Measurements from ENCODE around the gene EGLN2. TPM values are rescaled to one million over a fixed set of nuclear protein-coding genes. Genes with fewer than 3 reads are reported as not detected.
A peak's percentile ranks its signal among the peaks of the same experiment; 100 is the strongest.
"Not testable (repeated sequence)": the region's sequence is repeated elsewhere in the genome, so short reads cannot be mapped to it uniquely, and the experiment has no call there.

Gene EGLN2
- total RNA-seq, 1 donor from 2014 or later: 65.8 TPM

DNA sequence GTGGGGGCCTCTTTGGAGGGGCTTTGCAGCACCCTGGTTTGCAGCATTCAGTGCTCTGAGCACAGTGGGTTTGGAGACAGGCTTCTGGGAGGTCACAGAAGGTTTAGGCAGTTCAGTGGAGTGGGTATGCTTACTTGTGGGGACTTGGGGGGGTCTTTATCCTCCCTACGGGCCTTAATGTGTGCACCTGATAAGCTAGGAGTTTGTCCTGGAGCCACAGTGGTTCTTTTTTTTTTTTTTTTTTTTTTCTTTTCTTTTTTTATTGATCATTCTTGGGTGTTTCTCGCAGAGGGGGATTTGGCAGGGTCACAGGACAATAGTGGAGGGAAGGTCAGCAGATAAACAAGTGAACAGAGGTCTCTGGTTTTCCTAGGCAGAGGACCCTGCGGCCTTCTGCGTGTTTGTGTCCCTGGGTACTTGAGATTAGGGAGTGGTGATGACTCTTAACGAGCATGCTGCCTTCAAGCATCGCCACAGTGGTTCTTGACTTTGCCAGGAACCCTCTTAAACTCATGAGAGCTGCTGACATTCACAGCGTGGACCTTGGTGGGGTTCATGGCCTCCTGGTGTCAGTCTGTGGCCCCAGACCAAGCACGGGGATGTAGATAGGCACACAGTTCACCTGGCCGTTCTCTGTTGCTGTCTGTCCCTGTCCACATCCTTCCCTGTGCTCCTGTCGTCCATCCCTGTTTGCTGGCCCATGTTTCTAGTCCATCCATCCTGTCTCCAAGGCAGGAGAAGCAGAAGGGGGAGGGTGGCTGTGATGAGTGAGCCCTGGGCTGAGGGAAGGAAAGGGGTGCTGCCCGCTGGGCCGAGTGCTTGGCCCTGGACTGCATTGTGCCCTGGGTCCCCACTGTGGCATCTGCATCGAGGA is 2.7 kb downstream of the EGLN2 start:
- DNase-seq (ENCODE audit: low read depth): no peak

- DNase-seq (ENCODE audit: low read depth): no peak
Observed at GRCh38 chr19:40802300-40803169, 3.5 kb downstream of the EGLN2 start.

DNA sequence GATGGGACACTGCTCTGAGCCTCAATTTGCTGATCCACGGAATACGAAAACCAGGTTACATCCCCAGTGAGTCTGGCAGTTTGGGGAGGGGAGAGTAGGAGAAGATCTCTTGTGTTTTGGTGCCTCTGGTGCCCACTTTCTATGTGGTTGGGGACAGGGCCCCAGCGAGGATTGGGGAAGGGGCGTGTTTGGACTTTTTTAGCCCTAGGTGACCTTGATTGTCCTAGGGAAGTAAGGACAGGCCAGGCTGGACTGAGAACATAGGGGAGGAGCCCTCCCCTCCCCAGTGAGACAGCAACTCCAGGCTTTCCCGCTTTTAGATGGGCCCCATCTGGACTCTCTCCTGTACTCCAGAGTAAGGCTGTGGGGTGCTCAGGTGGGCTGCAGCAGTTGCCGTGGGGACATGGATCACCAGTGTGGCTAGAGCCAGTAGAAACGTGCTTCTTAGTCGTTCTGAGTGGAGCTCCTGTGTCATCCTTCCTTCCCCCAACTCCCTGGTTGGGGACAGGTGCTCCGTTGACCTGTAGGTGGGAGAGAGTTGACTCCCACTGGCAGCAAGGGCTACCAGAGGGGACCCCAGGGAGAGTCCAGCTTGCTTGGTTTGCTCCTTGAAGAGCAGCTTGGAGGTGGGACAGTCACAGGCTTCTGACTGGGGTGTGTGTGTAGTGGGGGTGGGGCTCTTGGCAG is 4.3 kb downstream of the EGLN2 start:
- DNase-seq (ENCODE audit: low read depth): no peak

- no peak for DNase-seq (ENCODE audit: low read depth)
Observed at GRCh38 chr19:40803857-40804782, 5.1 kb downstream of the EGLN2 start.

DNA sequence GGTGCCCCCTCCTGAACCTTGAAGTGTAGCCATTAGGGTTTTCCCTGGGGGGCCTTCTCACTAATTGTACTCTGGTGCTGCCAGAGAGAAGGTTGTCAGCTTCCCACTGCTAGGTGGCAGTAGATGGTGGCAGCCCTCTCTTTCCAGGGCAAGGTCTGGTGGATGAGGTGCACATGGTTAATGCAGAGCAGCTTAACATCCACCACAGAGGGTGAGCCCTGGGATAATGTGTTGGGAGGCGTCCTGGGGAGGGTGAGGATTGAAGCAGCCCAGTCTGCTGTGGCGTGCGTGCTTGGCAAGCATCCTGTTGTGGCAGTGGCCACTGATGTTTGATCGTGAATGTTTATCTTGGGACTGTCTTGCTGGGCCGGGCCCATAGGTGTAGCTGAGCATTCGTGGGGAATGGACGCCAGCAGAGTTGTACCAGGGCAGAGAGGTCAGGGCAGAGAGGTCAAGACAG is 5.8 kb downstream of the EGLN2 start:
- DNase-seq (ENCODE audit: low read depth): no peak

DNA sequence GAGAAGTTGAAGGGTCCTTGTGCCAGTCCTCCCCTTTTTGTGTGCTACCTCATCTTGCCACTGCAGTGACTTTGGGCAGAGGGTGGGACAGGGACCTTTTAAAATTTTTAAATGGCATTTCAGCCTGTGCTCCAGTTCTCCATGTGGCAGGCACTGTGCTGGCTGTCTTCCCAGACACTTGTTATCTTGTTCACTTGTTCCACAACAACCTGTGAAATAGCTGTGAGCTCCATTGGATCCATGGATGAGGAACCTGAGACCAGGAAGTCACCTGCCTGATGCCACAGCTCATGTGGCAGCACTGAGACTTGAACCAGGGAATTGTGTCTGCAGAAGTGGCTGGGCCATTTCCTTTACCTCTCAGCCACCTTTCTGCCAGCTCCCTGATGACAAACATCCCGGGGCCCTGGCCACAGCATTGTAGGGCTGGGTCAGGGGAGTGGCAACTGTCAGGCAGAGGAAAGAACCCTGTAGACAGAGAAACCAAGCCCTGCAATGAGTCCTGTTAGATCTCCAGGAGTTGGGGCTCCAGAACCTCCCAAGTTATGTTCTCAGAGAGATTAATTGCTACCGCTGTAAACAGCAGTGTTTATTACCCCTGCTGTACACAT is 6.4 kb downstream of the EGLN2 start:
- no peak for DNase-seq (ENCODE audit: low read depth)

DNA sequence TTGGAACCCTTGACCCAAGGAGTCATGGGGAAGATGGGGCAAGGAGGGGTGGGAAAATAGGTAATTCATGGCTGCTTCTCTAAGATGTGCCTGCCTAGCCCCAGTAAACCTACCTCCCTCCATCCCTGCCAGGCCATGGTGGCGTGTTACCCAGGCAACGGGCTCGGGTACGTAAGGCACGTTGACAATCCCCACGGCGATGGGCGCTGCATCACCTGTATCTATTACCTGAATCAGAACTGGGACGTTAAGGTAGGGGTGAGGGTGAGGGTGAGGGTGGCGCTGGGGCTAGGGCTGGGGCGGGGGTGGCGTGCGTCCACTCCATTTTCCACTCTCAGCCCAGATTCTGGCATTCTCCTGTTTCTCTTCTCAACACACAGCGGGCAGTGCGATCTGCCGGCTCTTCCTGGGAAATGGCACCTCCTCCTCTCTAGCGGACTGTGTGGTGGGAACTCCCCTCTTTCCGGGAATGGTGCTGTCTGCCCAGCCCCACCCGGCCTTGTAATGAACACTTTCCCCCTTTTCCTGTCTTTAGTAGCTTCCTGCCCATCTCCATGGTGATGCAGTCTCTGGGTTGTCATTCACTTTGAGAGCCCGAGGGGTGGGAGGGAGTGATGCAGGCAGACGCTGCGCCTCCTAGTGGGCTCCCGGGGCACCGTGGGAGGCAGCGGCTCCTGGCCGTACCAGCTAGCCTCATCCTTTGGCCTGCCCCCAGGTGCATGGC is 7.6 kb downstream of the EGLN2 start:
- DNase-seq (ENCODE audit: low read depth): peak; percentile 55

DNA sequence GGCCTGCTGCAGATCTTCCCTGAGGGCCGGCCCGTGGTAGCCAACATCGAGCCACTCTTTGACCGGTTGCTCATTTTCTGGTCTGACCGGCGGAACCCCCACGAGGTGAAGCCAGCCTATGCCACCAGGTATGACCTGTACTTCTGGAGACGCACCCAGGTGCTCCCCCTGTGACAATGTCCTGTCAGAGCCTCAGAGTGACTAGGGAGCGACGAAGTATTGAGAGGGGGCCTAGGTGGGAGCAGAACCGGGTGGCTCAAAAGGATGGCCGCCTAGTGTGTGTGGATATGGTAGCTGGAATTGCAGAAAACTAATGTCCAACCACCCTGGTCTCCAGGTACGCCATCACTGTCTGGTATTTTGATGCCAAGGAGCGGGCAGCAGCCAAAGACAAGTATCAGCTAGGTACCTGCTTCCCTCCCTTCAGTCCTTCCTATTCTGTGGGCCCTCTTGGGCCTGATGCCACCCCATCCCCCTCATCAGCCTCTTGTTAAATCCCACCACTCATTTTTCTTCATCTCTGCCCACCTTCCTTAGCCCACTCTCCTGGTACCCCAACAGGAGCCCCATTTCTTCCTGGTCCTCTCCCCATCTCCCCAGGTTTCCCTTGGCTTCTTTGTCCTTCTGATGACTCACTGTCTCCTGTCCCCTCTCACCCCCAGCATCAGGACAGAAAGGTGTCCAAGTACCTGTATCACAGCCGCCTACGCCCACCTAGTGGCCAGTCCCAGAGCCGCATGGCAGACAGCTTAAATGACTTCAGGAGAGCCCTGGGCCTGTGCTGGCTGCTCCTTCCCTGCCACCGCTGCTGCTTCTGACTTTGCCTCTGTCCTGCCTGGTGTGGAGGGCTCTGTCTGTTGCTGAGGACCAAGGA is 8.4 kb downstream of the EGLN2 start:
- DNase-seq (ENCODE audit: low read depth): no peak

DNA sequence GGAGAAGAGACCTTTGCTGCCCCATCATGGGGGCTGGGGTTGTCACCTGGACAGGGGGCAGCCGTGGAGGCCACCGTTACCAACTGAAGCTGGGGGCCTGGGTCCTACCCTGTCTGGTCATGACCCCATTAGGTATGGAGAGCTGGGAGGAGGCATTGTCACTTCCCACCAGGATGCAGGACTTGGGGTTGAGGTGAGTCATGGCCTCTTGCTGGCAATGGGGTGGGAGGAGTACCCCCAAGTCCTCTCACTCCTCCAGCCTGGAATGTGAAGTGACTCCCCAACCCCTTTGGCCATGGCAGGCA is 9.0 kb downstream of the EGLN2 start:
- DNase-seq (ENCODE audit: low read depth): no peak

DNA sequence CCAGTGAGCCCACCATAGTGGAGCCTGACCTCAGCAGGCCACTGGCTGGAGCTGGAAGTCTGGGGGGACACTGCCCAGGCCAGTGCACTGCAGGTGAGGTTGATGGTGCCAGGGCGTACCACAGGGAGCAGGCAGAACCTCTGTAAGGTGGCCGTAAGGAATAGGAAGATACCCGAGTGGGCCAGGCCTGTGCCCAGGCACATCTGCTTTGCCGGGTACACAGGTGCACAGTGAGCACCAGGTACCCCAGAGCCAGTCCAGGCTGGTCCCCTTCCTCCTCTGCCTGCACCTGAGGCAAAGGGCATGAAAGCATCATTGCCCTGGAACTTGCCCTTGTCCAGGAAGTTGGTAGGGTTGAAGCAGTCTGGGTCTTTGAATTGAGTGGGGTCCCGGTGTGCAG is 9.5 kb downstream of the EGLN2 start:
- no peak for DNase-seq (ENCODE audit: low read depth)

DNA sequence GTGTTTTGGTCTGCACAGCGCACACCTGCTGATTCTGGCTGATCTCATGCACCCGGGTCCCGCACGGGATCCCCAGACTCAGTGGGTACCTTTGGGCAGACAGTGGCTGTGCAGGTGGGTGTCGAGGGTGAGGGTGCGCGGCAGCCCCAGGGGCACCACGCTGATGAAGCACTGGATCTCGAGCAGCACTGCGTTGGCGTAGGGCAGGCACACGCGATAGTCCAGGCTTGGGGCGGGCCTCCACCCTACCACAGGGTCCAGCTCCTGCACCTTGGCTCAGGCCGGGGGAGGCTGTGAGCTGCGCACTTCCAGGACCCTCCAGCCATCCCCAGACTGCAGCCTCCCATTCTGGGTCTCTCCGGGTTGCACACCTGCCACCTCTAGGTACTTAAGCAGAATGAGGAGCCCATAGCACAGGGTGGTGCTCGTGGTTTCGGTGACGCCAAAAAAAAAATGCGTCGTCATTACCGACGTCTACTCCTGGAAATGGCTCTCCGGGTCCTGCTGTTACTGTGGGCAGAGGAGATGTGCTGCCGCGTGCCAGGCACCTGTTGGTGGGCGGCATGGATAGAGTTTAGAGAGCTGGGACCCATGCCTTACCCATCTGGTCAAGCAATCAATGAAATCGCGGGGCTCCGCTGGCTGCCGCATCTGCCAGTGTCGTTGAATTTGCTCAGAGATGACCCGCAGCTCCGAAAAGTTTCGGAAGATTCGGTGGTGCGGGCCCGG is 10.5 kb downstream of the EGLN2 start:
- no peak for DNase-seq (ENCODE audit: low read depth)

DNA sequence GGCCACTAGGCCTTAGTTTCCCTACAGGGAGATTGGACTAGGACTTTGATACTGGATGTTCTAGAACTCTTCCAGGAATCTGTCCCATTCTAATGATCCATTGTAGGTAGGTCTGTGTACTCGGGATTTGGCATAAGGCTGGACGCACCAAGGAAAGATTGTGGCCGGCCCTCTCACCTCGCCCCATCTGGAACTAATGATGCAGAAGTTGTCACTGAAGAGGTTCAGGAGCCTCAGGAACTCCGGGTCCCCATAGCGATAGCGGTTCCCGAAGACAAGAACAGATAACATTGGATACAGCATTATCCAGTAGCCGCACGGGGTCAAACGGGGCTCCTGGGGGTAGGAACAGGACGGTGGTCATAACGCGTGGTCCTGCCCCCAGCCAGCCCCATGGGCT is 11.2 kb downstream of the EGLN2 start:
- no peak for DNase-seq (ENCODE audit: low read depth)

DNA sequence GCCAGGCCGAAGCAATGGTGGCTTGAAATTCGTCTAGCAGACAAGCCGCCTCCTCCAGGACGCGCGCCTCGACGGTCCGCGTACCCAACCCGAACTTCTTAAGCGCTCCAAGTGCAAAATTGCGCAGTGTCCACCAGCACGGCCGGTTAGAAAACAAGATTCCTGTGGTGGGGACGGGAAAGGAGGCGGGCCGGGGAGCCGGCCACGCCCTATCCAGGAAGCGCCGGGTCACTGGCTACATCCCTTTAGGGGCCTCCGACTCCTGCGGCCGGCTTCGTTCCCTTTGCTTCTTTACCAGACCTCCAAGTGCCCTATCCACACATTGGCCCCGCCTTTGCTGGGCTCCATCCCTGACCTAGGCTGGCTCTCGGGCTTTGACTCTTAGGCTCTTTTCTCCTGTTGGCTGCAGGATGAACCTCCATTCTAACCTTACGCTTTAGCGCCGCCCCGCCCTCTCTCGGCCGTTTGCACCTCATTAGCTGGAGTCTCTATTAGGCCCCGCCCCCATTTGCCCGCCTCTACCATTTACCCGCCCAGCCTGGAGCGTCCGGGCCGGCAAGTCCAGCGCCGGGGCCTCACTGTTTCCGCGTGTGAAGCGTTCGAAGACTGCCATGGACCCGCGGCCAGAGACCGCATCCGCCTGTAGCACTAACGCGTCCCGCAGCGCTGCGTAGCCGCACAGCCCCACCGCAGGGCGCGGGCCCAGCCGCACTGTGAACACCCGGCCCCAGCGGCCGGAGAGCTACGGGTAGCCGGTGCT is 11.8 kb downstream of the EGLN2 start:
- peak; percentile 73 for DNase-seq (ENCODE audit: low read depth)

DNA sequence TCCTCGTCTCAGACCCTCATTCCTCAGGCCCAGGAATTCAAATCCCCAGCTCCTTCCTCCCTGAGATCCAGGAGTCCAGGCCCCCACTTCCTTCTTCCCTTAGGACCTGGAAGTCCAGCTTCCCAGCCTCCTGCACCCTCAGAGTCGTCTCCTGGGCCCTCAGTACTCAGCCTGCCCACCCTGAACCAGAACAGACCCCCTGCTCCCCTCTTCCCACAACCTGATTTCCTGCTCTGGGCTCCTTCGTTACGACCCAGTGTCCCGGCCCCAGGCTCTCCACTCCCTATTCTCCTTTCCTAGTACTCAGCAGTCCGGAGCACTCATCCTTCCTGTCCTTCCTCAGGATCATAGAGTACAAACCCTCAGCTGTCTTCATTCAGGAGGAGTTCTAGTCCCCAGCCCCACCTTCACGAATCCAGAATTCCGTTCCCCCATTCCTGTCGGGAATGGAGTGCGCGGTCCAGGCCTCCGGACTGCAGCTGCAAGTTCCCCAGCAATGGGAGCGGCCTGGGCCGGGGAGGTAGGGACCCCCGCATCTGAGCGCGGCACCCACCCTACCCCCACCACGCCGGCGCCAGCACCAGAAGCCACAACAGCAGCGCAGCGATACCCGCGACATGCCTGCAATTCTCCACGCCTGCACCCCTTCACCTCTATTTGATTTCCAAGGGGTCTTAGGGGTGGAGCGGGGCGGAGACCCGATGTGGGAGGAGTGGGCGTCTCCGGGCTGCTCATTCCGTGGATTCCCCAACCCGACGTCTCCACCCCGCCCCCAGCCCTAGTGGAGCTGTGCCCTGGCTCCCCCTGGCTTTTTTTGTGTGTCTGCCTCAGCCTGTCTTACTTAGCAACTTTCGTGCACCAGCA is 12.7 kb downstream of the EGLN2 start:
- no peak for DNase-seq (ENCODE audit: low read depth)

DNA sequence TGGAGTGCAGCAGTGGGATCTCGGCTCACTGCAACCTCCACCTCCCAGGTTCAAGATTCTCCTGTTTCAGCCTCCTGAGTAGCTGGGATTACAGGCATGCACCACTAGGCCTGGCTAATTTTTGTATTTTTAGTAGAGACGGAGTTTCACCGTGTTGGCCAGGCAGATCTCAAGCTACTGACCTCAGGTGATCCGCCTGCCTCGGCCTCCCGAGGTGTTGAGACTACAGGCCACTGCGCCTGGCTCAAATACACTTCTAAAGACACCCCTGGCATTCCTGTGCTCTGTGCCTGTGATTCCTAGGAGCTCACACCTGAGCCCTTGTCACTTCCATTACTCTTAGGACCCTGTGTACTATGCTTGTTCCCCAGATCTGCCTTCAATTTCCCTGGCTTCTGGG is 13.6 kb downstream of the EGLN2 start:
- not testable (repeated sequence) for DNase-seq (ENCODE audit: low read depth)

GRCh38 chr19:40813182-40813581 is 14.2 kb downstream of the EGLN2 start:
- DNase-seq (ENCODE audit: low read depth): no peak

Measured in myocyte (in vitro differentiated cells).